ENCODE measurements around the gene CDHR1.
"Not testable (repeated sequence)": the region's sequence is repeated elsewhere in the genome, so short reads cannot be mapped to it uniquely, and the experiment has no call there.

DNA sequence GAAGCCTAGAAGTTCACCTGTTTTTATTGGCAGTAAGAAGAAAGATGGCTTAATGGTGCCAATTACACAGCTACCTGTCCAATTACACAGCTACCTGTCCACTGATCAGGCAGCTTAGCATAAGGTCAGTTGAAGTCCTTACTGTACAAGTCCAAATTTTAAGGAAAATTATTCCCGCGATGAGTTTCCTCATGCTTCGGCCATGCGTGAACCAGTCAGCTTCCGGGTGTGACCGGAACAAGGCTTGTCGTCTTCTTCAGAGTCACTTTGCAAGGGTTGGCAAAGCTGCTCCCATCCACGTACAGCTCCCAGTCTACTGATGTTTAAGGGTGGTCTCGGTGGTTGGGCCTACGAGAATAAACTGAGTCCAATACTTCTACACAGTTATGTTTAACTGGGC is 26.0 kb upstream of the CDHR1 start:
- TF ChIP-seq, protein P1, sequence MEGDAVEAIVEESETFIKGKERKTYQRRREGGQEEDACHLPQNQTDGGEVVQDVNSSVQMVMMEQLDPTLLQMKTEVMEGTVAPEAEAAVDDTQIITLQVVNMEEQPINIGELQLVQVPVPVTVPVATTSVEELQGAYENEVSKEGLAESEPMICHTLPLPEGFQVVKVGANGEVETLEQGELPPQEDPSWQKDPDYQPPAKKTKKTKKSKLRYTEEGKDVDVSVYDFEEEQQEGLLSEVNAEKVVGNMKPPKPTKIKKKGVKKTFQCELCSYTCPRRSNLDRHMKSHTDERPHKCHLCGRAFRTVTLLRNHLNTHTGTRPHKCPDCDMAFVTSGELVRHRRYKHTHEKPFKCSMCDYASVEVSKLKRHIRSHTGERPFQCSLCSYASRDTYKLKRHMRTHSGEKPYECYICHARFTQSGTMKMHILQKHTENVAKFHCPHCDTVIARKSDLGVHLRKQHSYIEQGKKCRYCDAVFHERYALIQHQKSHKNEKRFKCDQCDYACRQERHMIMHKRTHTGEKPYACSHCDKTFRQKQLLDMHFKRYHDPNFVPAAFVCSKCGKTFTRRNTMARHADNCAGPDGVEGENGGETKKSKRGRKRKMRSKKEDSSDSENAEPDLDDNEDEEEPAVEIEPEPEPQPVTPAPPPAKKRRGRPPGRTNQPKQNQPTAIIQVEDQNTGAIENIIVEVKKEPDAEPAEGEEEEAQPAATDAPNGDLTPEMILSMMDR (IDR thresholded peaks at IDR 0.05): not testable (repeated sequence)
- TF ChIP-seq POLR2AphosphoS5, EP300, POLR2A (IDR thresholded peaks at IDR 0.05): not testable (repeated sequence)
